ENCODE measurements around the gene CYP4B1. TPM values are rescaled to one million over a fixed set of nuclear protein-coding genes. Genes with fewer than 3 reads are reported as not detected.

Gene CYP4B1
- total and polyA plus RNA-seq, 8 donors: 0.25 to 5.8 (median 1.4) TPM; not detected in 1

Other genes starting within 250 kb of the CYP4B1 start
- not detected for gene KNCN, start 247.4 kb upstream of the CYP4B1 start, total RNA-seq
- not detected for gene KNCN, start 247.4 kb upstream of the CYP4B1 start, polyA plus RNA-seq
- gene MKNK1, start 194.8 kb upstream of the CYP4B1 start, total RNA-seq: 100 to 1,000 TPM in 3 of 6 donors, 10 to 100 TPM in 3; 44.9 to 122 (median 92.1) TPM
- gene MKNK1, start 194.8 kb upstream of the CYP4B1 start, polyA plus RNA-seq: 100 to 1,000 TPM; 145 to 172 TPM
- gene MOB3C, start 182.2 kb upstream of the CYP4B1 start, total RNA-seq: 10 to 100 TPM; 11.2 to 21.3 (median 14.4) TPM
- gene MOB3C, start 182.2 kb upstream of the CYP4B1 start, polyA plus RNA-seq: 10 to 100 TPM; 14.0 to 16.7 TPM
- 10 to 100 TPM; 18.1 to 23.3 (median 21.5) TPM for gene ATPAF1, start 130.7 kb upstream of the CYP4B1 start, total RNA-seq
- gene ATPAF1, start 130.7 kb upstream of the CYP4B1 start, polyA plus RNA-seq: 10 to 100 TPM; 19.4 to 21.5 TPM
- not detected for gene TEX38, start 127.2 kb upstream of the CYP4B1 start, total RNA-seq
- under 1 TPM; 0.35 to 0.80 TPM for gene TEX38, start 127.2 kb upstream of the CYP4B1 start, polyA plus RNA-seq
- gene EFCAB14, start 79.9 kb upstream of the CYP4B1 start, total RNA-seq: 10 to 100 TPM; 24.9 to 55.2 (median 31.9) TPM
- gene EFCAB14, start 79.9 kb upstream of the CYP4B1 start, polyA plus RNA-seq: 10 to 100 TPM in 1 of 2 donors, 1 to 10 TPM in 1; 8.4 to 19.8 TPM
- gene CYP4A11, start 142.4 kb downstream of the CYP4B1 start, total RNA-seq: under 1 TPM in 4 of 6 donors, not detected in 2; 0.26 to 0.74 (median 0.35) TPM
- gene CYP4A11, start 142.4 kb downstream of the CYP4B1 start, polyA plus RNA-seq: under 1 TPM; 0.23 to 0.87 TPM
- gene CYP4X1, start 224.6 kb downstream of the CYP4B1 start, total RNA-seq: 1 to 10 TPM in 4 of 6 donors, under 1 TPM in 2; 0.39 to 3.0 (median 1.5) TPM
- 1 to 10 TPM; 1.1 to 3.5 TPM for gene CYP4X1, start 224.6 kb downstream of the CYP4B1 start, polyA plus RNA-seq

Data from pancreas (tissue), 8 donors.